CD8-positive, alpha-beta memory T cell (primary cell): ENCODE measurements around the gene LCN15. TPM values are rescaled to one million over a fixed set of nuclear protein-coding genes. Genes with fewer than 3 reads are reported as not detected.

Experiments used
- CTCF ChIA-PET: fragments of 350-600 bp; sonication (Branson Sonifier 250); formaldehyde crosslinking; loops from one replicate; lab custom pipeline; 2021; ENCODE audit warnings: antibody characterized with exemption; lab: Charles Lee
- POLR2A ChIA-PET: fragments of 350-600 bp; sonication (Branson Sonifier 250); formaldehyde crosslinking; loops from one replicate; lab custom pipeline; 2021; ENCODE audit warnings: antibody characterized with exemption; lab: Charles Lee
- DNase-seq, 5 donors: peaks; one replicate each; pipeline versions ENCODE4 v3.0.0 to v3.0.0-alpha.2; 2020 to 2022; ENCODE audit warnings: mixed read lengths in 1 of 5
- H3K27ac ChIP-seq: one replicate; pipeline ENCODE4 v1.7.0; 2013; ENCODE audit warnings: low read depth, mild to moderate bottlenecking, low read length, moderate library complexity
- H3K27me3 ChIP-seq: 2 replicates; pipeline ENCODE4 v1.7.0; 2013; ENCODE audit warnings: low read length, mild to moderate bottlenecking; ENCODE audit not compliant: insufficient read depth, poor library complexity, severe bottlenecking
- H3K36me3 ChIP-seq: 2 replicates; pipeline ENCODE4 v1.7.0; 2013; ENCODE audit warnings: mild to moderate bottlenecking, low read length, moderate library complexity; ENCODE audit not compliant: insufficient read depth
- H3K4me1 ChIP-seq: 2 replicates; pipeline ENCODE4 v1.7.0; 2013; ENCODE audit warnings: mild to moderate bottlenecking, low read length, moderate library complexity; ENCODE audit not compliant: insufficient read depth
- H3K4me3 ChIP-seq: 2 replicates; pipeline ENCODE4 v1.7.0; 2013; ENCODE audit warnings: mild to moderate bottlenecking, low read length
- H3K9me3 ChIP-seq: 2 replicates; pipeline ENCODE4 v1.7.0; 2013; ENCODE audit warnings: mild to moderate bottlenecking, low read length
- H3K27ac Mint-ChIP-seq, 8 donors: one replicate each; pipeline ENCODE4 v1.8.0; 2020 to 2021; ENCODE audit warnings: mixed read lengths in 8 of 8, mild to moderate bottlenecking in 6 of 8, inconsistent platforms in 3 of 8, moderate library complexity in 3 of 8
- H3K27me3 Mint-ChIP-seq, 2 donors: one replicate each; pipeline ENCODE4 v1.8.0; 2020 to 2021; ENCODE audit warnings: mixed read lengths in 2 of 2, mild to moderate bottlenecking in 1 of 2, moderate library complexity in 1 of 2
- H3K36me3 Mint-ChIP-seq, 3 donors: one replicate each; pipeline ENCODE4 v1.8.0; 2020 to 2021; ENCODE audit warnings: mixed read lengths in 3 of 3, inconsistent platforms in 1 of 3, mild to moderate bottlenecking in 1 of 3
- H3K4me1 Mint-ChIP-seq, 3 donors: one replicate each; pipeline ENCODE4 v1.8.0; 2020 to 2021; ENCODE audit warnings: mixed read lengths in 3 of 3, inconsistent platforms in 1 of 3, mild to moderate bottlenecking in 1 of 3
- H3K4me3 Mint-ChIP-seq, 7 donors: one replicate each; pipeline ENCODE4 v1.8.0; 2020 to 2021; ENCODE audit warnings: mixed read lengths in 7 of 7, mild to moderate bottlenecking in 6 of 7, moderate library complexity in 4 of 7, inconsistent platforms in 2 of 7
- H3K9me3 Mint-ChIP-seq, 5 donors: one replicate each; pipeline ENCODE4 v1.8.0; 2020 to 2022; ENCODE audit warnings: mixed read lengths in 5 of 5, mild to moderate bottlenecking in 3 of 5, moderate library complexity in 2 of 5, inconsistent platforms in 1 of 5
- polyA plus RNA-seq: library from polyadenylated mRNA; unstranded; fragments of 300-500 nt; fragmentation: Illumina TruSeq; gene quantifications from one replicate; pipeline ENCODE4 v1.2.3, GENCODE V29; 2021
- total RNA-seq, 2 experiments: library from RNA; stranded (reverse); gene quantifications; one replicate each; pipeline ENCODE4 v1.2.3, GENCODE V29; 2021

LCN15 gene, protein sequence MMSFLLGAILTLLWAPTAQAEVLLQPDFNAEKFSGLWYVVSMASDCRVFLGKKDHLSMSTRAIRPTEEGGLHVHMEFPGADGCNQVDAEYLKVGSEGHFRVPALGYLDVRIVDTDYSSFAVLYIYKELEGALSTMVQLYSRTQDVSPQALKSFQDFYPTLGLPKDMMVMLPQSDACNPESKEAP
- not detected for total RNA-seq
- not detected for polyA plus RNA-seq

DNA sequence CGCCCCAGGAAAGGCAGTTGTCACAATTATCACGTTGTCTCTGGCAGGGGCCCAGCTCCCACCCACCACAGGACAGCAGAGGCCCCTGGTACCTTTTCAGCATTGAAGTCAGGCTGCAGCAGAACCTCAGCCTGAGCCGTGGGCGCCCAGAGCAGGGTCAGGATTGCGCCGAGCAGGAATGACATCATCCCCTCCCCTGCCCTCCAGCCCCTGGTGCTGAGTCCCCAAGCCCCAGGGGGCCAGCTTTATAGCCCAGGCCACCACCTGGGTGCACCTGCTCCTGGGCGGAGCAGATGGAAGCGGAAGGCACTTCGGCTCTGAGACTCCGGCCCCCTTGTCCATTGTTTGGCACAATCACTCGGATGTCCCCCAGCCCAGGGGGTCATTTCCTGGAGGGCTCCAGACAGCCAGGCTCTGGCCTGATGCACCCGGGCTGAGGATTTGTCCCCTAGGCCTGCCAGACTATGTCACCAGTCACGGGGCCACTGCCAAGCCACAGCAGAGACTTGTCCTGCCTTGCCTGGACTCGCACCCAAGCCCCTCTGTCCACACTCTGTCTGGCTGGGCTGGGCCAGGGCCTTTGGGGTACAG lies at the start of gene LCN15:
Gene LCN15, minus strand, starts transcription at position 218 of the 591 bp plus-strand sequence. Its CDS starts 30 bp downstream, at position 188.
- no peak for DNase-seq
- no peak within 1 kb of the TSS for H3K27ac Mint-ChIP-seq
- no peak within 1 kb of the TSS for H3K4me3 Mint-ChIP-seq
- Histone ChIP-seq H3K9me3 (no peaks in the 10 kb centered on the region), H3K27me3 (no peaks in the 10 kb centered on the region), H3K4me1 (no peaks in the 10 kb centered on the region), H3K36me3 (no peaks in the 10 kb centered on the region), H3K4me3 (no peak within 1 kb of the TSS), H3K27ac (no peak within 1 kb of the TSS)
- H3K4me1 Mint-ChIP-seq = peaks cover 5 to 14% (median 10%) of the 10 kb centered on the region in 3 donors
- peaks cover 14 to 26% of the 10 kb centered on the region in 2 donors for H3K27me3 Mint-ChIP-seq
- H3K36me3 Mint-ChIP-seq = no peaks in the 10 kb centered on the region
- ChIA-PET CTCF (no interaction called here), POLR2A (no interaction called here)
- H3K9me3 Mint-ChIP-seq = no peaks in the 10 kb centered on the region

DNA sequence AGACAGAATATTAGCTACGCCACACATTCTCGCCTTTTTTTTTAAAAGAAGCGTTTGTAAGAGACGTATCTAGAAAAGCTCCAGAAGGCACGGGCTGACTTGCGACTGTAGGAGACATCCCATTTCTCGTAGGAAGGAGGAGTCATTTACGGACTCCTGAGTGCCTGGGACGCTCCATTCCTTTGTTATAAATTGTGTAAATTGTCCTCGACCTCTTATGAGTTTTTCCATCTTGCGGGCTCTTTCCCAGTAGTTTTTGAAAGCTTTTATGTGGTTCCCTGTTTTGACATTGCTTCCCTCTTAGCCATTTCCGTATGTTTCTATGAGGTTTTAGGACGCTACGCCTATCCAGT lies 44.5 kb upstream of the LCN15 start:
- peaks cover 36 to 59% (median 37%) of the 10 kb centered on the region in 3 donors for H3K4me1 Mint-ChIP-seq
- Histone ChIP-seq H3K4me3 (peak overlapping the region; percentile 56), H3K36me3 (no peaks in the 10 kb centered on the region), H3K4me1 (peaks cover 29% of the 10 kb centered on the region), H3K27ac (peak overlapping the region; percentile 78), H3K27me3 (no peaks in the 10 kb centered on the region), H3K9me3 (no peaks in the 10 kb centered on the region)
- H3K36me3 Mint-ChIP-seq = peaks cover 0 to 33% (median 3%) of the 10 kb centered on the region in 3 donors
- ChIA-PET CTCF (interaction anchor here (1.2 to 4.1 kb wide), 4 partner anchors 17 to 227 kb away, joined by 3 to 14 read pairs (median 14); partner anchors contain the start of gene AJM1), POLR2A (interaction anchor here (1.5 kb wide), 1 partner anchor 135 kb away, joined by 4 read pairs; the partner anchor contains the start of gene FBXW5)
- peaks cover 0 to 1% of the 10 kb centered on the region in 2 donors for H3K27me3 Mint-ChIP-seq
- peak overlapping the region; percentile 78 to 95 (median 83) for H3K4me3 Mint-ChIP-seq
- no peak for DNase-seq
- H3K27ac Mint-ChIP-seq = peak overlapping the region in 7 of 8 donors; percentile 22 to 94 (median 77)
- H3K9me3 Mint-ChIP-seq = no peaks in the 10 kb centered on the region

DNA sequence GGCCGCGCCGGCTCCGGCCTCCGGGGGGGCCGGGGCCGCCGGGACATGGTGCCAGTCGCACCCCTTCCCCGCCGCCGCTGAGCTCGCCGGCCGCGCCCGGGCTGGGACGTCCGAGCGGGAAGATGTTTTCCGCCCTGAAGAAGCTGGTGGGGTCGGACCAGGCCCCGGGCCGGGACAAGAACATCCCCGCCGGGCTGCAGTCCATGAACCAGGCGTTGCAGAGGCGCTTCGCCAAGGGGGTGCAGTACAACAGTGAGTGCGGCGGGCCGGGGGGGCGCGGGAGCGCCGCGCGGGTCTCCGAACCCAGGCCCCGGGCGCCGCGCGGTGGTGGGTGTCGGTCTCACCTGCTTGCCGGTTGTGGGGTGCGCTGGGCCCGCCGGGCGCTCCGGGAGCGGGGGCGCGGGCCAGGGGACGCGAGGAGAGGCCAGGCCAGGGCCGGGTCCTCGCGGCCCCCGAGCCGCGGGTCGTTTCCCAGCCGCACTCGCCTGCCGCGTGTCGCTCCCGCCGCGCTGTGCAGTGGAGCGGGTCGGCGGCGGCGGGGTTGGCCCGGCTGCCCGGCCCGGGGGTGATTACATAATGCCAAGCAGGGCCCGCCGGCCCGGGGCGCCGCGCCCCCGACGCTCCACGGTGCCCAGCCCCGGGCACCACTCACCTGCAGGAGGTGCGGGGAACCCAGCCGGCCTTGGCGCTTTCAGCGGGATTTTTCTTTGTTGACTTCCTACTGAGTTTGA lies 43.9 kb upstream of the LCN15 start:
- ChIA-PET POLR2A (interaction anchor here (0.6 to 1.5 kb wide), 7 partner anchors 78 to 288 kb away, joined by 3 to 5 read pairs (median 3); partner anchors contain the start of genes FBXW5, SAPCD2 and TRAF2), CTCF (interaction anchor here (1.0 to 4.1 kb wide), 9 partner anchors 15 to 227 kb away, joined by 3 to 14 read pairs (median 7); partner anchors contain the start of genes AJM1 and TRAF2)
- Histone ChIP-seq H3K36me3 (no peaks in the 10 kb centered on the region), H3K4me1 (peaks cover 29% of the 10 kb centered on the region), H3K27me3 (no peaks in the 10 kb centered on the region), H3K27ac (peak overlapping the region; percentile 78), H3K9me3 (no peaks in the 10 kb centered on the region), H3K4me3 (peak overlapping the region; percentile 56)
- H3K27me3 Mint-ChIP-seq = peaks cover 0 to 1% of the 10 kb centered on the region in 2 donors
- peaks cover 0 to 32% (median 3%) of the 10 kb centered on the region in 3 donors for H3K36me3 Mint-ChIP-seq
- peak overlapping the region in 6 of 8 donors; percentile 45 to 94 (median 82) for H3K27ac Mint-ChIP-seq
- no peaks in the 10 kb centered on the region for H3K9me3 Mint-ChIP-seq
- DNase-seq = peak in 4 of 5 donors; percentile 14 to 66 (median 48)
- H3K4me3 Mint-ChIP-seq = peak overlapping the region; percentile 78 to 95 (median 83)
- H3K4me1 Mint-ChIP-seq = peaks cover 31 to 55% (median 35%) of the 10 kb centered on the region in 3 donors

DNA sequence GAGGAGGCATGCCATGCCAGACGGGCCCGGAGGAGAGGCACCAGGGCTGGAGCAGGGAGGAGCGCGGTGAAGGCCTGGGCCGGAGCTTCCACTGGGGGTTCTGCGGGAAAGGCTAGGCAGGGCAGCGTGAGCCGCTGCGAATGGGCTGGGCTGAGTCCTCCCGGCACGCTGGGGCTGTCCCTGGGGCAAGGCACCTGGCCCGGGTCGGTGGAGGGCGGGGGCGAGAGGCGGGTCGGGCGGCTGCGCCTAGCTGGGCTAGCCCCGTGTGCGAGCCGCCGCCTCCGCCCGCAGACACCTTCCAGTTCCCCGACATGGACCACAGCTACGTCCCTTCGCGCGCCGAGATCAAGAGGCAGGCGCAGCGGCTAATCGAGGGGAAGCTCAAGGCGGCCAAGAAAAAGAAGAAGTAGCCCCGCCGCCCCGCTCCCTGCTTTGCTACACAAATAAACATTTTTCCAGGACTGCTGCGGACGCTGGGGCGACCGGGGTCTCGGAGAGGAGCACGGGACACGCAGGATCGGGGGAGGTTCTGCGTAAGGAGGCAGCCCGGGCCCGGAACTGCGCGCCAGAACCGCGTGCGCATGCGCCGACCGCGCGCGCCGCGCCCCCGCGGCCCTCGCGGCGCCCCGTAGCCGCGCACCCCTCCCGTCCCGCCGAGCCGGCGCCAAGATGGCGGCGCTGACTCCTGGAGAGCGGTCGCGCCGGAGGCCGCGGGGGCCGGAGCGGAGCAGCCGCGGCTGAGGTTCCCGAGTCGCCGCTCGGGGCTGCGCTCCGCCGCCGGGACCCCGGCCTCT lies 43.2 kb upstream of the LCN15 start, which contains the start of gene RABL6:
Gene RABL6, plus strand, starts transcription at position 668 of the 794 bp plus-strand sequence. CDS start 249 bp downstream, outside the sequence.
- H3K4me3 ChIP-seq = peak within 1 kb of the TSS; percentile 69
- peaks cover 29% of the 10 kb centered on the region for H3K4me1 ChIP-seq
- peaks cover 0 to 24% (median 3%) of the 10 kb centered on the region in 3 donors for H3K36me3 Mint-ChIP-seq
- H3K9me3 Mint-ChIP-seq = no peaks in the 10 kb centered on the region
- peak within 1 kb of the TSS; percentile 88 to 95 (median 91) for H3K4me3 Mint-ChIP-seq
- H3K9me3 ChIP-seq = no peaks in the 10 kb centered on the region
- H3K36me3 ChIP-seq = no peaks in the 10 kb centered on the region
- H3K27ac Mint-ChIP-seq = peak within 1 kb of the TSS; percentile 92 to 97 (median 94)
- H3K27me3 ChIP-seq = no peaks in the 10 kb centered on the region
- peaks cover 24 to 47% (median 28%) of the 10 kb centered on the region in 3 donors for H3K4me1 Mint-ChIP-seq
- DNase-seq = peak; percentile 74 to 89 (median 86)
- CTCF ChIA-PET = interaction anchor here (1.0 to 4.1 kb wide), 11 partner anchors 14 to 239 kb away, joined by 3 to 14 read pairs (median 4); partner anchors contain the start of genes AJM1 and TRAF2
- POLR2A ChIA-PET = interaction anchor here (0.5 to 1.3 kb wide), 11 partner anchors 10 to 393 kb away, joined by 3 to 5 read pairs (median 3); partner anchors contain the start of genes MAN1B1, SAPCD2, TMEM141 and TPRN
- H3K27ac ChIP-seq = peak within 1 kb of the TSS; percentile 78
- H3K27me3 Mint-ChIP-seq = peaks cover 0 to 1% of the 10 kb centered on the region in 2 donors

DNA sequence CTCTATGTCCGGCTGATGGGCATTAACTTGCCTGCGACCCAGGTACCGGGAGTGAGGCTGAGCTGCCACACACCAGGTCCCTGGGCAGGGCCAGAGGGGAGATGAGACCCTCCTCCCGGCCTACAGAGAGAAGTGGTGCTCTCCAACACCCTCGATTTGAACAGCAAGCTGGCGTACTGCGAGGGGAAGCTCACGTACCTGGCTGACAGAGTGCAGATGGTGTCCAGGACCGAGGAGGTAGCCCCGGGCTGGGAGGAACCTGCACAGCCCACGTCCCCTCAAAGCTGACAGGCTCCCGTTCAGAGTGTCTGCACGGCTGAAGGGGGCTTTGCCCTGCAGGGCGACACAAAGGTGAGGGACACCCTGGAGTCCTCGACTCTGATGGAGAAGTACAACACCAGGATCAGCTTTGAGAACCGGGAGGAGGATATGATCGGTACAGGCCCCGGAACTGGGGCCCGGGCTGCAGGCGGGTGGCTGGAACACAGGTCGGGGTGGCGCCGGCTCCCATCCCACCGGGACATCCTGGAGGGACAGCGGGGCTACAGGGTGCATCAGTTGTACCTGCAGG lies 42.4 kb upstream of the LCN15 start:
- no peaks in the 10 kb centered on the region for H3K9me3 ChIP-seq
- no peaks in the 10 kb centered on the region for H3K36me3 ChIP-seq
- POLR2A ChIA-PET = interaction anchor here (0.5 to 1.3 kb wide), 9 partner anchors 9 to 394 kb away, joined by 3 to 5 read pairs (median 4); partner anchors contain the start of genes MAN1B1, SAPCD2, TMEM141 and TPRN
- peak overlapping the region; percentile 86 to 95 (median 90) for H3K4me3 Mint-ChIP-seq
- H3K27me3 Mint-ChIP-seq = peaks cover 0 to 1% of the 10 kb centered on the region in 2 donors
- peaks cover 0 to 24% (median 3%) of the 10 kb centered on the region in 3 donors for H3K36me3 Mint-ChIP-seq
- peaks cover 29% of the 10 kb centered on the region for H3K4me1 ChIP-seq
- no peaks in the 10 kb centered on the region for H3K9me3 Mint-ChIP-seq
- no peak for DNase-seq
- peak overlapping the region; percentile 69 for H3K4me3 ChIP-seq
- H3K27ac Mint-ChIP-seq = peak overlapping the region; percentile 45 to 97 (median 94)
- CTCF ChIA-PET = interaction anchor here (1.0 to 4.1 kb wide), 12 partner anchors 13 to 382 kb away, joined by 3 to 14 read pairs (median 4); partner anchors contain the start of genes AJM1, SSNA1 and TRAF2
- peaks cover 26 to 47% (median 28%) of the 10 kb centered on the region in 3 donors for H3K4me1 Mint-ChIP-seq
- peak overlapping the region; percentile 65 for H3K27ac ChIP-seq
- no peaks in the 10 kb centered on the region for H3K27me3 ChIP-seq

DNA sequence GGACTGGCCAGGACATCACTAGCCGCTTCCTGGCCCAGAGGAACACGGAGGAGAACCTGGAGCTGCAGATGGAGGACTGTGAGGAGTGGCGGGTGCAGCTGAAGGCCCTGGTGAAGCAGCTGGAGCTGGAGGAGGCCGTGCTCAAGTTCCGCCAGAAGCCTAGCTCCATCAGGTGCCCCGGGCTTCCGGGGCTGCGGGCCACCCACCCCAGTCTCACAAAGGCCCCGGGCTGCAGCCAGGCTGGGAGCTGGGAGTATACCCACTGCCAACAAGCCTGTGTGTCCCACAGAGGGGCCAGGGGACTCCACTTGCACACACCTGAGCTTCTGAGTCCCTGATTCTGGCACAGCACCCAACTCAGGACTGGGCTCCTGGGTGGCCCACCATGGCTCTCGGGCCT lies 41.7 kb upstream of the LCN15 start:
- CTCF ChIA-PET = interaction anchor here (1.1 to 4.1 kb wide), 7 partner anchors 14 to 383 kb away, joined by 3 to 14 read pairs (median 5); partner anchors contain the start of genes AJM1 and SSNA1
- Mint-ChIP-seq H3K9me3 (no peaks in the 10 kb centered on the region), H3K4me3 (peak overlapping the region; percentile 26 to 91 (median 88)), H3K4me1 (peaks cover 27 to 46% (median 30%) of the 10 kb centered on the region in 3 donors), H3K27ac (peak overlapping the region in 1 of 8 donors; percentile 94), H3K36me3 (peaks cover 0 to 24% (median 3%) of the 10 kb centered on the region in 3 donors), H3K27me3 (peaks cover 0 to 1% of the 10 kb centered on the region in 2 donors)
- Histone ChIP-seq H3K27ac (no peak overlapping the region), H3K4me1 (peaks cover 29% of the 10 kb centered on the region), H3K27me3 (no peaks in the 10 kb centered on the region), H3K4me3 (no peak overlapping the region), H3K36me3 (no peaks in the 10 kb centered on the region), H3K9me3 (no peaks in the 10 kb centered on the region)
- POLR2A ChIA-PET = interaction anchor here (0.7 to 1.1 kb wide), 2 partner anchors 10 to 14 kb away, joined by 3 read pairs; no protein-coding TSS in a partner anchor
- no peak for DNase-seq
